Ovary (tissue), 3 donors: ENCODE results near the gene TMEM88.

Experiments used
- CTCF ChIP-seq, 3 donors: fragments of 450-650 bp in 2 of 3; fragments of 200-600 bp in 1 of 3; IDR thresholded peaks; one replicate each; pipeline versions ENCODE4 v1.5.1 to v1.8.0; 2016 to 2022; ENCODE audit warnings: antibody characterized with exemption in 3 of 3, mild to moderate bottlenecking in 1 of 3
- EP300 ChIP-seq: sonication (generic); formaldehyde crosslinking; IDR thresholded peaks from one replicate; pipeline ENCODE4 v1.6.1; 2017; ENCODE audit warnings: antibody characterized with exemption
- POLR2A ChIP-seq: fragments of 450-650 bp; IDR thresholded peaks from one replicate; pipeline ENCODE4 v1.6.1; 2017; ENCODE audit warnings: antibody characterized with exemption, mild to moderate bottlenecking, moderate library complexity
- donor health status: DM: no; HTN: no; CAD: no.

- TF ChIP-seq CTCF (IDR thresholded peaks at IDR 0.05): no peak
- TF ChIP-seq POLR2A: no peak
- TF ChIP-seq EP300: no peak
These were observed 25.4 kb downstream of the TMEM88 start for GRCh38 chr17:7880076-7880868.
